ENCODE data around the gene FBXL5. TPM values are rescaled to one million over a fixed set of nuclear protein-coding genes. Genes with fewer than 3 reads are reported as not detected.
A peak's percentile ranks its signal among the peaks of the same experiment; 100 is the strongest.

The FBXL5 gene
- total and polyA plus RNA-seq, 2 donors (not counting 1 experiment from before 2014, with no cell fraction given), result 52.9 to 131 TPM

DNA sequence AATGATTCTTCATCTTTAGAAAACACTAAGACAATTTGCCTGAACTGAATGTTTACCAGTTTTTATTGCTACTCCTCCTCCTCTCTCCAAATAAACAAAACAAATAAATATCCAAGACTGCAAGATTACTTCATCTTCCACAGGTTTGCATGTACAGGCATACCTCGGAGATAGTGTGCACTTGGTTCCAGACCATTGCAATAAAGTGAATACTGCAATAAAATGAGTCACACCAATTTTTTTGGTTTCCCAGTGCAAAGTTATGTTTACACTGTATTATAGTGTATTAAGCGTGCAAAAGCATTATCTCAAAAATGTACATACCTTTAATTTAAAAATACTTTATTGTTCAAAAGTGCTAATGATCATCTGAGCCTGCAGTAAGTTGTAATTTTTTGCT lies 53.3 kb downstream of the FBXL5 start:
- H3K4me3 ChIP-seq (replicated peaks in 1 of 4; ENCODE audit: control extremely low read depth in 1 of 4, insufficient read depth in 1 of 4, low read depth in 3 of 4, low read length in 4 of 4), result no peak overlapping the region
- TF ChIP-seq CTCF (conservative IDR thresholded peaks at IDR 0.05 in 1 of 2, IDR thresholded peaks at IDR 0.05 in 1 of 2; ENCODE audit: low read depth in 1 of 2, low read length in 2 of 2), result no peak
- TF ChIP-seq EZH2 (IDR thresholded peaks at IDR 0.05; ENCODE audit: low read length, missing control alignments), result no peak
- DNase-seq (ENCODE audit: low read depth in 2 of 2), result no peak
- H2AFZ ChIP-seq (ENCODE audit: low read length), result no peak overlapping the region
- no peaks in the 10 kb centered on the region for H3K9me3 ChIP-seq (ENCODE audit: control insufficient read depth, insufficient read depth, low read depth, low read length)
- no peaks in the 10 kb centered on the region for H3K27me3 ChIP-seq (ENCODE audit: control insufficient read depth, insufficient read depth, low read length)
- H3K27ac ChIP-seq (ENCODE audit: insufficient read depth, low read length), result no peak overlapping the region
- no peaks in the 10 kb centered on the region for H3K4me1 ChIP-seq (ENCODE audit: control insufficient read depth, extremely low read depth, insufficient read depth, low read length)
- peaks cover 3% of the 10 kb centered on the region for H3K36me3 ChIP-seq (ENCODE audit: control insufficient read depth, insufficient read depth, low read length)
- H3K79me2 ChIP-seq (ENCODE audit: control insufficient read depth, insufficient read depth, low read length), result no peaks in the 10 kb centered on the region
- H3K4me2 ChIP-seq (ENCODE audit: extremely low read depth, insufficient read depth, low read length), result no peak overlapping the region
- H3K9ac ChIP-seq (ENCODE audit: insufficient read depth, low read length), result no peak overlapping the region
- no peaks in the 10 kb centered on the region for H4K20me1 ChIP-seq (ENCODE audit: control insufficient read depth, extremely low read depth, insufficient read depth, low read length)

DNA sequence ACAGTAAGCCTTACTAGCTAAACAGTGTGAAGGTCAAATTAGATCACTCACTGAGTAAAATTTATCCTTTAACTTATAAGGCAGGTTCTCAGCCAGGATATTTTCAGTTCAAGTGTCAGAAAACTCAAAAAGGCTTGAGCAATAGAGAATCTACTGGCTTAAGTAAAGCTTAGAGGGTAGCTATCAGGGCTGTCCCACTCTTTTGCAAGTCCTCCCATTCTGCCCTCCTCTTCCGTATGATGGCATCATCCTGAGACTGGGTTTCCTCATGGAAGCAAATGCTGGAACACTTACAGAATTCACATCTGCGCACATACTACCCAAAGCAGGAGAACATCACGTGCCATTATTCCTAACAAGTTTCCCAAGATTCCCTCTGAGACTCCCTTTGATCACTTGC lies 55.0 kb downstream of the FBXL5 start:
- Histone ChIP-seq H3K4me2 (ENCODE audit: extremely low read depth, insufficient read depth, low read length) (no peak overlapping the region), H3K27ac (ENCODE audit: insufficient read depth, low read length) (no peak overlapping the region), H3K4me1 (ENCODE audit: control insufficient read depth, extremely low read depth, insufficient read depth, low read length) (no peaks in the 10 kb centered on the region), H3K4me3 (replicated peaks in 1 of 4; ENCODE audit: control extremely low read depth in 1 of 4, insufficient read depth in 1 of 4, low read depth in 3 of 4, low read length in 4 of 4) (no peak overlapping the region), H3K79me2 (ENCODE audit: control insufficient read depth, insufficient read depth, low read length) (no peaks in the 10 kb centered on the region), H3K9me3 (ENCODE audit: control insufficient read depth, insufficient read depth, low read depth, low read length) (no peaks in the 10 kb centered on the region), H3K9ac (ENCODE audit: insufficient read depth, low read length) (no peak overlapping the region), H2AFZ (ENCODE audit: low read length) (no peak overlapping the region), H3K27me3 (ENCODE audit: control insufficient read depth, insufficient read depth, low read length) (no peaks in the 10 kb centered on the region), H4K20me1 (ENCODE audit: control insufficient read depth, extremely low read depth, insufficient read depth, low read length) (no peaks in the 10 kb centered on the region), H3K36me3 (ENCODE audit: control insufficient read depth, insufficient read depth, low read length) (peaks cover 3% of the 10 kb centered on the region)
- TF ChIP-seq CTCF (conservative IDR thresholded peaks at IDR 0.05 in 1 of 2, IDR thresholded peaks at IDR 0.05 in 1 of 2; ENCODE audit: low read depth in 1 of 2, low read length in 2 of 2), result no peak
- no peak for TF ChIP-seq EZH2 (IDR thresholded peaks at IDR 0.05; ENCODE audit: low read length, missing control alignments)
- DNase-seq (ENCODE audit: low read depth in 2 of 2), result no peak

DNA sequence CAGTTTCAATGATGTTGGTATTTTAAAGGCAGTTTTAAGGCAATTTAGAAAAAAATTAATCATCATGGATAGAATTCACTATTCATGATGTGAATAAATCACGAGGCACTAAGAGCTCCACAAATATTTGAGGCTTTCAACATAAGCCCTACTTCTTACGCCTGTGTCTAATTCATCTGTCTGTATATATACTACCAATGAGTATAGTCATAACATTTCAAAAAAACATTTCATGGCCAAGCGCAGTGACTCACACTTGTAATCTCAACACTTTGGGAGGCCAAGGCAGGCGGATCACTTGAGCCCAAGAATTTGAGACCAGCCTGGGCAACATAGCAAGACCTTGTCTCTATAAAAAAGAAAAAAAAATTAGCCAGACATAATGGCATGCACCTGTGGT lies 56.5 kb downstream of the FBXL5 start:
- Histone ChIP-seq H3K27me3 (ENCODE audit: control insufficient read depth, insufficient read depth, low read length) (no peaks in the 10 kb centered on the region), H3K27ac (ENCODE audit: insufficient read depth, low read length) (no peak overlapping the region), H2AFZ (ENCODE audit: low read length) (no peak overlapping the region), H3K9ac (ENCODE audit: insufficient read depth, low read length) (no peak overlapping the region), H3K4me3 (replicated peaks in 1 of 4; ENCODE audit: control extremely low read depth in 1 of 4, insufficient read depth in 1 of 4, low read depth in 3 of 4, low read length in 4 of 4) (no peak overlapping the region), H4K20me1 (ENCODE audit: control insufficient read depth, extremely low read depth, insufficient read depth, low read length) (no peaks in the 10 kb centered on the region), H3K36me3 (ENCODE audit: control insufficient read depth, insufficient read depth, low read length) (peaks cover 3% of the 10 kb centered on the region), H3K4me1 (ENCODE audit: control insufficient read depth, extremely low read depth, insufficient read depth, low read length) (no peaks in the 10 kb centered on the region), H3K79me2 (ENCODE audit: control insufficient read depth, insufficient read depth, low read length) (no peaks in the 10 kb centered on the region), H3K4me2 (ENCODE audit: extremely low read depth, insufficient read depth, low read length) (no peak overlapping the region), H3K9me3 (ENCODE audit: control insufficient read depth, insufficient read depth, low read depth, low read length) (no peaks in the 10 kb centered on the region)
- peak; percentile 49 to 68 for DNase-seq (ENCODE audit: low read depth in 2 of 2)
- no peak for TF ChIP-seq CTCF (conservative IDR thresholded peaks at IDR 0.05 in 1 of 2, IDR thresholded peaks at IDR 0.05 in 1 of 2; ENCODE audit: low read depth in 1 of 2, low read length in 2 of 2)
- TF ChIP-seq EZH2 (IDR thresholded peaks at IDR 0.05; ENCODE audit: low read length, missing control alignments), result no peak

Data from fibroblast of lung (primary cell).